Measurements from ENCODE around the gene EXOC6B.

- TF ChIP-seq POLR2A (IDR thresholded peaks at IDR 0.05), result no peak
- no peak for TF ChIP-seq CTCF (IDR thresholded peaks at IDR 0.05)
- no peak for TF ChIP-seq POLR2AphosphoS5 (IDR thresholded peaks at IDR 0.05)
These were observed 129.3 kb downstream of the EXOC6B start for GRCh38 chr2:72696559-72696958.

Data from prostate gland (tissue), 2 donors.